Gastrocnemius medialis (tissue), 4 donors: ENCODE measurements around the gene SPECC1. TPM values are rescaled to one million over a fixed set of nuclear protein-coding genes. Genes with fewer than 3 reads are reported as not detected.
"Not testable (repeated sequence)": the region's sequence is repeated elsewhere in the genome, so short reads cannot be mapped to it uniquely, and the experiment has no call there.

Source experiments
- ATAC-seq, 2 donors: fragments of 150-250 bp; one replicate each; pipeline ENCODE4 v1.9.1; 2016
- DNase-seq, 2 donors: peaks; one replicate each; pipeline ENCODE4 v3.0.0-alpha.2; 2019
- H3K27ac ChIP-seq, 4 donors: fragments of 200-600 bp; sonication (generic); 1 replicate in 1 of 4; 2 replicates in 3 of 4; pipeline ENCODE4 v1.5.1; 2016 to 2018; ENCODE audit warnings: mild to moderate bottlenecking in 2 of 4, moderate library complexity in 1 of 4
- H3K27me3 ChIP-seq, 3 donors: fragments of 200-600 bp; sonication (generic) in 2 of 3; 1 replicate in 1 of 3; 2 replicates in 2 of 3; pipeline versions ENCODE4 v1.5.1 to v1.6.0; 2016 to 2019; ENCODE audit warnings: mild to moderate bottlenecking in 1 of 3, moderate library complexity in 1 of 3
- H3K36me3 ChIP-seq, 2 donors: fragments of 200-600 bp; sonication (generic) in 1 of 2; one replicate each; pipeline ENCODE4 v1.5.1; 2017 to 2018
- H3K4me1 ChIP-seq, 2 donors: fragments of 200-600 bp; sonication (generic) in 1 of 2; one replicate each; pipeline ENCODE4 v1.5.1; 2016 to 2017; ENCODE audit warnings: mild to moderate bottlenecking in 2 of 2
- H3K4me3 ChIP-seq, 4 donors: fragments of 200-600 bp; sonication (generic) in 3 of 4; 1 replicate in 1 of 4; 2 replicates in 3 of 4; pipeline ENCODE4 v1.5.1; 2016 to 2019; ENCODE audit warnings: mild to moderate bottlenecking in 2 of 4
- H3K9me3 ChIP-seq, 3 donors: fragments of 200-600 bp; sonication (generic) in 2 of 3; 1 replicate in 1 of 3; 2 replicates in 2 of 3; pipeline ENCODE4 v1.5.1; 2016 to 2019
- POLR2A ChIP-seq, 2 donors: fragments of 450-650 bp; IDR thresholded peaks; one replicate each; pipeline ENCODE4 v1.6.1; 2017; ENCODE audit warnings: antibody characterized with exemption in 2 of 2, mild to moderate bottlenecking in 2 of 2, moderate library complexity in 2 of 2
- in situ Hi-C, 4 donors: fragments of 200-750 bp; cut with MboI; loops; one replicate each; pipeline versions ENCODE4 v1.15.0 to v1.8.0; 2017; ENCODE audit warnings: low sequenced_read_pairs in 4 of 4
- intact Hi-C: fragments of 100-400 bp; cut with DNase I; formaldehyde crosslinking; loops from one replicate; pipeline ENCODE4 v1.15.1; 2023; ENCODE audit warnings: low total_unique reads
- total RNA-seq, 4 donors: library from RNA; depleted of rRNA; stranded (reverse); fragments of >200 nt; gene quantifications; one replicate each; pipeline versions ENCODE4 v1.1.0 to v1.2.3, GENCODE V29; 2016
- TF ChIP-seq, protein P1 (sequence below), 5 experiments: fragments of 450-650 bp in 3 of 5; fragments of 200-600 bp in 2 of 5; sonication (generic) in 2 of 5; IDR thresholded peaks in 4 of 5; conservative IDR thresholded peaks in 1 of 5; 1 replicate in 4 of 5; 2 replicates in 1 of 5; pipeline ENCODE4 v1.5.1; 2016 to 2019; ENCODE audit warnings: antibody characterized with exemption in 5 of 5, mild to moderate bottlenecking in 3 of 5, moderate library complexity in 3 of 5

SPECC1 gene
- total RNA-seq, 4 donors from 2014 or later = 6.1 to 17.9 (median 9.5) TPM

DNA sequence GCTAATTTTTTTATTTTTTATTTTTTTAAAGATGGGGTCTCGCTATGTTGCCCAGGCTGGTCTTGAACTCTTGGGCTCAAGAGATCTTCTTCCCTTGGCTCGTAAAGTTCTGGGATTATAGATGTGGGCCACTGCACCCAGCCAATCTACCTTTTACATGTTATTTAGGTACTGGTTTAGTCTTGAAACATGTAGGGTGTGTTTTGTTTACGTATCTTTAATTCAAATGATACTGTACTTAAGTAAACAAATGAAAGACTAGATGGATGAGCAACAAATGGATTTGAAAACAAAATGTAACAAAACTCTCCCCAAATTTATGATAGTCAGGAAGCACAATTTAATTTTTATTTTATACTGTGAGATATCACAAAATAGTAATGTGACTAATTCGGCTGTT is 250.5 kb downstream of the SPECC1 start:
- Histone ChIP-seq H3K27ac (peak overlapping the region in 1 of 4 donors; percentile 51), H3K4me1 (no peaks in the 10 kb centered on the region), H3K4me3 (no peak overlapping the region), H3K36me3 (no peaks in the 10 kb centered on the region), H3K27me3 (no peaks in the 10 kb centered on the region), H3K9me3 (no peaks in the 10 kb centered on the region)
- no peak for DNase-seq
- no peak for TF ChIP-seq POLR2A (IDR thresholded peaks at IDR 0.05)
- TF ChIP-seq, protein P1, sequence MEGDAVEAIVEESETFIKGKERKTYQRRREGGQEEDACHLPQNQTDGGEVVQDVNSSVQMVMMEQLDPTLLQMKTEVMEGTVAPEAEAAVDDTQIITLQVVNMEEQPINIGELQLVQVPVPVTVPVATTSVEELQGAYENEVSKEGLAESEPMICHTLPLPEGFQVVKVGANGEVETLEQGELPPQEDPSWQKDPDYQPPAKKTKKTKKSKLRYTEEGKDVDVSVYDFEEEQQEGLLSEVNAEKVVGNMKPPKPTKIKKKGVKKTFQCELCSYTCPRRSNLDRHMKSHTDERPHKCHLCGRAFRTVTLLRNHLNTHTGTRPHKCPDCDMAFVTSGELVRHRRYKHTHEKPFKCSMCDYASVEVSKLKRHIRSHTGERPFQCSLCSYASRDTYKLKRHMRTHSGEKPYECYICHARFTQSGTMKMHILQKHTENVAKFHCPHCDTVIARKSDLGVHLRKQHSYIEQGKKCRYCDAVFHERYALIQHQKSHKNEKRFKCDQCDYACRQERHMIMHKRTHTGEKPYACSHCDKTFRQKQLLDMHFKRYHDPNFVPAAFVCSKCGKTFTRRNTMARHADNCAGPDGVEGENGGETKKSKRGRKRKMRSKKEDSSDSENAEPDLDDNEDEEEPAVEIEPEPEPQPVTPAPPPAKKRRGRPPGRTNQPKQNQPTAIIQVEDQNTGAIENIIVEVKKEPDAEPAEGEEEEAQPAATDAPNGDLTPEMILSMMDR (IDR thresholded peaks at IDR 0.05 in 4 of 5, conservative IDR thresholded peaks at IDR 0.05 in 1 of 5) = no peak
- intact Hi-C loops = no loop called here
- in situ Hi-C loops = no loop called here
- ATAC-seq = no peak

DNA sequence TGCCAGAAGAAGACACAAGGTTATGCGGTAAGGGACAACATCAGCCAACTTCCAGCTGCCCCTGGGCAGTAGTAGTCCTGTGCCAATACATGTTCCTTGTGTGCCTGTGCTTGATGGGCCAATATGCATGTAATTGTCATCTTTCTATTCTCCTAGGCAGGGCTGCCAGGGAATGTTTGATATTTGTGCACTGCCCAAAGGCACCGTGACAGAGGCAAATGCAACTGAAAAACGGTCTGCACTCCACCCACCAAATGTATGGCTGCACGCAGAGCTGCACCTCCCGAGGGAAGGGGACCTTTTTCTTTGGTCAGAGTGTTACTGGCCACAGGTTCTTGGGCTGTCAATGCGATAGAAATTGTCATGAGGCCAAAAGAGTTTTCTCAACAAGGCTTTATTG is 251.1 kb downstream of the SPECC1 start:
- in situ Hi-C loops = no loop called here
- H3K36me3 ChIP-seq = no peaks in the 10 kb centered on the region

DNA sequence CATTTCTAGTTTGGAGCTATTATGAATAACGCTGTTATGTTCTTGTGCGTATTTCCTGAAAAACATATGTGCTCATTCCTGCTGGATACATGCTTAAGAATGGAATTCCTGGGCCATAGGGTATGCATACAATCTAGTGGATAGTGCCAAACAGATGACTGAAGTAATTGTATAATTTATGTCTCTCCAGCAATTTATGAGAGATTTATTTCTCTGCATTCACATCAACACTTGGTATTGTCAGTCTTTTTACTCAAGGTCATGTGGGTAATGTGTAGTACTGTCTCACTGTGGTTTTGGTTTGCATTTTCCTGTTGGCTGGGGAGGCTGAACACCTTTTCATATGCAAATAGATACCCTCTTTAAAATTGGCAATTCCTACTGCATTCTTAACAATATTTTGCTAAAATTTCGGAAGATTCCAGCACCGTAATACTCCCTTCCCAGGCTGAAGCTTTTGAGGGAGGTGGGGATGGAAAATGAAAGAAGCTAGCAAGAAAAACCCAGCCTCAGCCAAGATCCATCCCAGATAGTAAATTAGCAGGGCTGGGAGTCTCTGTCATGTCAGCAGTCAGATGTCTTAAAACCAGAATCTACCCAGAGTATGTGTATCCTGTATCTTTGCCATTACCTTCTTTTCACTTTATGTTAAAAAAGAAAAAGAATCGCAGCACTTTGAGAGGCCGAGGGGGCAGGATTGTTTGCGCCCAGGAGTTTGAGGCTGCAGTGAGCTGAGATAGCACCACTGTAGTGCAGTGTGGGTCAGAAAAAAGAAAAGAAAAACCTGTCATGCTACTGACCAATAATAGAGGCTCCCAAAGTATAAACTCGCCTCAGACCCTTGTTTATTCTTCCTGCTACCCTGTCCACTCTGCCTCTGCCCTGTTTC is 253.3 kb downstream of the SPECC1 start:
- no peak for ATAC-seq
- in situ Hi-C loops = no loop called here

More for the DNA sequence above, 251.1 kb downstream of the SPECC1 start:
- intact Hi-C loops = no loop called here
- no peak for DNase-seq
- Histone ChIP-seq H3K4me1 (no peaks in the 10 kb centered on the region), H3K9me3 (no peaks in the 10 kb centered on the region), H3K27me3 (no peaks in the 10 kb centered on the region), H3K27ac (peak overlapping the region in 1 of 4 donors; percentile 51), H3K4me3 (no peak overlapping the region)
- no peak for ATAC-seq
- no peak for TF ChIP-seq POLR2A (IDR thresholded peaks at IDR 0.05)
- TF ChIP-seq, protein P1 (IDR thresholded peaks at IDR 0.05 in 4 of 5, conservative IDR thresholded peaks at IDR 0.05 in 1 of 5) = no peak

DNA sequence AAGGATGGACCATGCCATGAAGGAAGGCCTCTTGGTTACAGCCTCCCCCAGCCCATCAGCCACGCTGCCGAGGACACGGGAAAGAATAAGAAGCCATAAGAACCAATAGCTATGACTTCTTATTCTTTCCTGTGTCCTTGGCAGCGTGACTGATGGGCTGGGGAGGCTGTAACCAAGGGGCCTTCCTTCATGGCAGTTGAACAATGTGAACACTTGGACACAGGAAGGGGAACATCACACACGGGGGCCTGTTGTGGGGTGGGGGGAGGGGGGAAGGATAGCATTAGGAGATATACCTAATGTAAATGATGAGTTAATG is 253.9 kb downstream of the SPECC1 start:
- in situ Hi-C loops, intact Hi-C loops, H3K27me3 ChIP-seq, H3K4me3 ChIP-seq, H3K9me3 ChIP-seq, ATAC-seq, H3K36me3 ChIP-seq, DNase-seq: not testable (repeated sequence)
- H3K27ac ChIP-seq = peak overlapping the region in 1 of 4 donors; percentile 32
- peaks cover 4 to 11% of the 10 kb centered on the region in 2 donors for H3K4me1 ChIP-seq

More for the DNA sequence above, 253.3 kb downstream of the SPECC1 start:
- TF ChIP-seq, protein P1 (IDR thresholded peaks at IDR 0.05 in 4 of 5, conservative IDR thresholded peaks at IDR 0.05 in 1 of 5) = no peak
- no peak for TF ChIP-seq POLR2A (IDR thresholded peaks at IDR 0.05)
- intact Hi-C loops = no loop called here
- H3K27me3 ChIP-seq = no peaks in the 10 kb centered on the region
- peaks cover 3 to 8% of the 10 kb centered on the region in 2 donors for H3K4me1 ChIP-seq
- H3K4me3 ChIP-seq = no peak overlapping the region
- H3K36me3 ChIP-seq = no peaks in the 10 kb centered on the region
- H3K27ac ChIP-seq = peak overlapping the region in 1 of 4 donors; percentile 32
- no peaks in the 10 kb centered on the region for H3K9me3 ChIP-seq
- DNase-seq = no peak

DNA sequence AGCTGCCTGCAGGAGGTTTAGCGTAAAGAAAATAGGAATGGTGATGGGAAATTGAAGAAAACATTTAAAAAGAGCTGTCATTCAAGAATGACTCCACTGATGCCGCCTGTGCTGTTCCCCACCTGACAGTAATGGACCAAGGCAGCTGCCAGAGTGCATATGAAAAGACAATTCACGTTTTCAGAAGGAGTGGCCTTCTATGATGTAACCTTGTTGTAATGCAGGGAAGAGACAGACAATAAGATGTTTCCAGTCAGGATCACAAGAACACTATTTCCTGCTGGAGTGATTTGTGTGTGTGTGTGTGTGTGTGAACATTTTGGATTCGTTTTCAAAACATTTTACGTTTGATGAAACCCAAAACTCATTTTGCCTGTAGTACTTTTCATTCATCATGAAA is 254.4 kb downstream of the SPECC1 start:
- Histone ChIP-seq H3K9me3 (no peaks in the 10 kb centered on the region), H3K4me3 (no peak overlapping the region), H3K4me1 (peaks cover 4 to 11% of the 10 kb centered on the region in 2 donors), H3K27me3 (no peaks in the 10 kb centered on the region), H3K36me3 (no peaks in the 10 kb centered on the region), H3K27ac (peak overlapping the region in 2 of 4 donors; percentile 32 to 42)
- TF ChIP-seq, protein P1 (IDR thresholded peaks at IDR 0.05 in 4 of 5, conservative IDR thresholded peaks at IDR 0.05 in 1 of 5) = no peak
- TF ChIP-seq POLR2A (IDR thresholded peaks at IDR 0.05) = no peak
- ATAC-seq (no peak), DNase-seq (no peak)
- intact Hi-C loops = no loop called here
- in situ Hi-C loops = no loop called here
